GM12872 (cell line): Measurements from ENCODE around the gene WAC.

ENCODE experiments used
- CTCF ChIP-seq: IDR thresholded peaks from 3 replicates; pipeline ENCODE4 v1.5.1; 2011; ENCODE audit warnings: low read depth, mild to moderate bottlenecking, low read length, moderate library complexity; ENCODE audit not compliant: insufficient read depth

WAC gene

GRCh38 chr10:28604567-28605536 is 71.9 kb downstream of the WAC start:
- TF ChIP-seq CTCF: no peak

DNA sequence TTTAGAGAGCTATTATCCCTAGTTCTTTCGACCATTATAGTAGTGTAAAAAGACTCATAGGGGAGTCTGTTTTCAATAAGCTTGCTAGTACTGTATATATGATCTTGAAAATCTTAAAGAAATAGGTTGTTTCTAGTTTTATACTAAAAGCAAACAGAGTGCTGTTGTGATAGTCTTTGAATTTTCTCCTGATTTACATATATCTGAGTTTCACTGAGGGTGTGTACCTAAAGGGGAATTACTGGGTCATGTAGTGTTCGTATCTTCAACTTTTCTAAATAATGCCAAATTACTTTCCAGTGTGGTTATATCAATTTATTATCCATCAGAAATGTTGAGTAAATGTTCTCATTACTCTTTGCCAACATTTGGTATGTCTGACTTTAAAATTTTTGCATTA is 73.7 kb downstream of the WAC start:
- no peak for TF ChIP-seq CTCF

DNA sequence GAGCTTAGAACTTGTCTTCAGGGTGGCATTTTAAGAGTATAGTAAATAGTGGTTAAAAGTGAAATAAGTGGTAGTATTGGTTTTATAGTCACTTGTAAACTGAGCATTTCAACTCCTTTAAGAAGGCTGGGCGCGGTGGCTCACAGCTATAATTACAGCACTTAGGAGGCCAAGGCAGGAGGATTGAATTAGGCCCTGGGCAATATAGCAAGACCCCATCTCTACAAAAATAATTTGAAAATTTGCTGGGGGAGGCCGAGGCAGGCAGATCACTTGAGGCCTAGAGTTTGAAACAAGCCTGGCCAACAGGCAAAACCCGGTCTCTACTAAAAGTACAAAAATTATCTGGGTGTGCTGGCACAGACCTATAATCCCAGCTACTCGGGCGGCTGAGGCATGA is 80.0 kb downstream of the WAC start:
- no peak for TF ChIP-seq CTCF

DNA sequence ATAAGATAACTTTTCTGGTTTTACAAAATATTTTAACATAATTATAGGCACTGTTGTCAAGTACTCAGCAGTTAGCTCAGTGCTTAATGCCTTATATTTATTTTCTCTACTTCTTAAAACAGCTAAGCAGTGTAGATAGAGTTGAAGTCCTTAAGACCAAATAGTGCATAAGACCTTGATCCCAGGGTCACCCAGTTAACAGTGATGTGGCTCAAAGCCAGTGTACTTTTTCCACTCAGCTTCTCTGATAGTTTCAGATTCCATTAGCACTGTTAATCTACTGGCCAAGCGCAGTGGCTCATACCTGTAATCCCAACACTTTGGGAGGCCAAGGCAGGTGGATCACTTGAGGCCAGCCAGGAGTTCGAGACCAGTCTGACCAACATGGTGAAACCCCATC is 83.6 kb downstream of the WAC start:
- no peak for TF ChIP-seq CTCF

GRCh38 chr10:28619455-28619854 is 86.5 kb downstream of the WAC start:
- no peak for TF ChIP-seq CTCF

DNA sequence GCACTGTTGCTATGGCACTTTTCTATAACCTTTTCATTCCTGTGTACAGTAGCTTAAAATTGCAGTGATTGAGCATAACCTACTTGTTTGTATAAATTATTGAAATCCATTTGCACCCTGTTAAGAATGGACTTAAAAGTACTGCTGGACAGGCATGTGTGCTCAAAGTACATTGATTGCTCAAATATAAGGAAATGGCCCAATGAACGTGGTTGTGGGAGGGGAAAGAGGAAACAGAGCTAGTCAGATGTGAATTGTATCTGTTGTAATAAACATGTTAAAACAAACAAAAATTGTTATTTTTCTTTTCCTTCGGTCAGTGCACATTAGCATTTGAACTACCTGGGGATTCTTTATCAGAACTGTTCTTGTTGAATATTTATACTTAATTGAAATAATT is 87.3 kb downstream of the WAC start:
- TF ChIP-seq CTCF: no peak

DNA sequence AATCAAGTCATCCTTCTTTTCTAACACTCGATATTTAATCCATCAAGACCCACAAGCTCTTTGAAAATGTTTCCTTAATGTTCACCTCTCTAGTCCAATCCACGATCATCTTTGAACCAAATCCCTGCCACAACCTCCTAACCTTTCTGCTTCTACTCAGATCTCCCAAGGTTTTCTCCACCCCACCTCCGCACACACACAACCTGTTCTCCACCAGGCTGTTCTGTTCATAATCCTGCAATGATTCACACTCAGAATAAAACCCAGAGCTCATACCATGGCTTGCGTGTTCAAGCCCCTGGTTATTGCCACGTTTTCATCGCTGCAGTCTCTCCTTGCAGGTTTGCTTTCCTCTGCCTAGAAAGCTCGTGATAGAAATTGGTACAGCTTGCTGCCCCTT is 90.6 kb downstream of the WAC start:
- no peak for TF ChIP-seq CTCF
